ENCODE data around the gene F9.

- TF ChIP-seq CTCF (IDR thresholded peaks at IDR 0.05; ENCODE audit: low read length) (no peak), EZH2 (optimal IDR thresholded peaks at IDR 0.05; ENCODE audit: low read depth, low read length) (no peak)
Observed at GRCh38 chrX:139533444-139533843, 2.9 kb downstream of the F9 start.

Data from MM.1S (cell line).